ENCODE data around the gene DERL2.

GRCh38 chr17:5506307-5506706 is 20.3 kb upstream of the DERL2 start:
- TF ChIP-seq POLR2A (IDR thresholded peaks at IDR 0.05; ENCODE audit: low read length) (no peak), GATA1 (IDR thresholded peaks at IDR 0.05; ENCODE audit: low read depth, low read length) (no peak)
